Stimulated activated CD8-positive, alpha-beta memory T cell treated with anti-CD3 and anti-CD28 coated beads, Interleukin-15, amount 100 ng/mL, for 24 hours (primary cell): ENCODE measurements around the gene MCL1.
"Not testable (repeated sequence)": the region's sequence is repeated elsewhere in the genome, so short reads cannot be mapped to it uniquely, and the experiment has no call there.

Experiments used
- DNase-seq: peaks from one replicate; pipeline ENCODE4 v3.0.0-alpha.2; 2020; ENCODE audit warnings: low read depth

The MCL1 gene

GRCh38 chr1:150602372-150602771 lies 23.0 kb upstream of the MCL1 start:
- DNase-seq: not testable (repeated sequence)

GRCh38 chr1:150601540-150601939 lies 22.1 kb upstream of the MCL1 start:
- DNase-seq: no peak

GRCh38 chr1:150598346-150598745 lies 18.9 kb upstream of the MCL1 start:
- not testable (repeated sequence) for DNase-seq

- DNase-seq: no peak
Observed at GRCh38 chr1:150596976-150597375, 17.6 kb upstream of the MCL1 start.

- DNase-seq: no peak
Observed at GRCh38 chr1:150596095-150596892, 16.9 kb upstream of the MCL1 start.

GRCh38 chr1:150582371-150582770 lies 3.0 kb upstream of the MCL1 start:
- DNase-seq: no peak

GRCh38 chr1:150581962-150582361 lies 2.6 kb upstream of the MCL1 start:
- not testable (repeated sequence) for DNase-seq

GRCh38 chr1:150581437-150581836 lies 2.0 kb upstream of the MCL1 start:
- DNase-seq: not testable (repeated sequence)

GRCh38 chr1:150580966-150581365 lies 1.6 kb upstream of the MCL1 start:
- not testable (repeated sequence) for DNase-seq

- no peak for DNase-seq
Observed at GRCh38 chr1:150579945-150580642, 684 bp upstream of the MCL1 start.

GRCh38 chr1:150578272-150579109 lies 919 bp downstream of the MCL1 start:
- DNase-seq: no peak

GRCh38 chr1:150577557-150578271 lies 1.7 kb downstream of the MCL1 start:
- no peak for DNase-seq

- no peak for DNase-seq
Observed at GRCh38 chr1:150576794-150577556, 2.4 kb downstream of the MCL1 start.

GRCh38 chr1:150576367-150576711 lies 3.1 kb downstream of the MCL1 start:
- DNase-seq: no peak

- DNase-seq: no peak
Observed at GRCh38 chr1:150575518-150576366, 3.7 kb downstream of the MCL1 start.

- DNase-seq: no peak
Observed at GRCh38 chr1:150575072-150575489, 4.3 kb downstream of the MCL1 start.

- no peak for DNase-seq
Observed at GRCh38 chr1:150574260-150575071, 4.9 kb downstream of the MCL1 start.

- not testable (repeated sequence) for DNase-seq
Observed at GRCh38 chr1:150573648-150574071, 5.8 kb downstream of the MCL1 start.

- DNase-seq: no peak
Observed at GRCh38 chr1:150572918-150573647, 6.3 kb downstream of the MCL1 start.
